GM11168 (cell line): ENCODE results near the gene SLC7A5.
"Not testable (repeated sequence)": the region's sequence is repeated elsewhere in the genome, so short reads cannot be mapped to it uniquely, and the experiment has no call there.

Source experiments
- in situ Hi-C: fragments of 300-500 bp; cut with MboI; formaldehyde crosslinking; loops from one replicate; pipeline ENCODE4 v1.12.0; 2022; ENCODE audit warnings: low sequenced_read_pairs; ENCODE audit not compliant: unreplicated experiment

SLC7A5 gene

GRCh38 chr16:87869061-87869878, at the start of gene SLC7A5:
Gene SLC7A5, minus strand, starts transcription at chr16:87869507. Its CDS starts 85 bp downstream, at chr16:87869422.
- in situ Hi-C loops = loop anchor here (5.0 kb wide), 1 partner anchor 82 kb away; no protein-coding TSS in a partner anchor

GRCh38 chr16:87918338-87918737, 49.0 kb upstream of the SLC7A5 start:
- in situ Hi-C loops = no loop called here

- in situ Hi-C loops = no loop called here
Observed at GRCh38 chr16:87917503-87917902, 48.2 kb upstream of the SLC7A5 start.

- in situ Hi-C loops = no loop called here
Observed at GRCh38 chr16:87914812-87915211, 45.5 kb upstream of the SLC7A5 start.

GRCh38 chr16:87914021-87914725, 44.9 kb upstream of the SLC7A5 start:
- in situ Hi-C loops = not testable (repeated sequence)

- in situ Hi-C loops = not testable (repeated sequence)
Observed at GRCh38 chr16:87912691-87913090, 43.4 kb upstream of the SLC7A5 start.

- in situ Hi-C loops = not testable (repeated sequence)
Observed at GRCh38 chr16:87911106-87911763, 41.9 kb upstream of the SLC7A5 start.

- in situ Hi-C loops = not testable (repeated sequence)
Observed at GRCh38 chr16:87909203-87909935, 40.1 kb upstream of the SLC7A5 start.

- in situ Hi-C loops = not testable (repeated sequence)
Observed at GRCh38 chr16:87908101-87908500, 38.8 kb upstream of the SLC7A5 start.

- in situ Hi-C loops = not testable (repeated sequence)
Observed at GRCh38 chr16:87905521-87905920, 36.2 kb upstream of the SLC7A5 start.

GRCh38 chr16:87904963-87905362, 35.7 kb upstream of the SLC7A5 start:
- in situ Hi-C loops = not testable (repeated sequence)

GRCh38 chr16:87900489-87900888, 31.2 kb upstream of the SLC7A5 start:
- in situ Hi-C loops = not testable (repeated sequence)

- in situ Hi-C loops = no loop called here
Observed at GRCh38 chr16:87897521-87898505, 28.5 kb upstream of the SLC7A5 start.

- in situ Hi-C loops = not testable (repeated sequence)
Observed at GRCh38 chr16:87896924-87897520, 27.7 kb upstream of the SLC7A5 start.

- in situ Hi-C loops = not testable (repeated sequence)
Observed at GRCh38 chr16:87896176-87896890, 27.0 kb upstream of the SLC7A5 start.

GRCh38 chr16:87895641-87896141, 26.4 kb upstream of the SLC7A5 start:
- in situ Hi-C loops = no loop called here

GRCh38 chr16:87894005-87894404, 24.7 kb upstream of the SLC7A5 start:
- in situ Hi-C loops = not testable (repeated sequence)

GRCh38 chr16:87891764-87892163, 22.5 kb upstream of the SLC7A5 start:
- in situ Hi-C loops = no loop called here
